ENCODE data around the gene NYAP2. TPM values are rescaled to one million over a fixed set of nuclear protein-coding genes. Genes with fewer than 3 reads are reported as not detected.

Gene NYAP2
- total RNA-seq, 1 experiment from 2014 or later, result not detected

DNA sequence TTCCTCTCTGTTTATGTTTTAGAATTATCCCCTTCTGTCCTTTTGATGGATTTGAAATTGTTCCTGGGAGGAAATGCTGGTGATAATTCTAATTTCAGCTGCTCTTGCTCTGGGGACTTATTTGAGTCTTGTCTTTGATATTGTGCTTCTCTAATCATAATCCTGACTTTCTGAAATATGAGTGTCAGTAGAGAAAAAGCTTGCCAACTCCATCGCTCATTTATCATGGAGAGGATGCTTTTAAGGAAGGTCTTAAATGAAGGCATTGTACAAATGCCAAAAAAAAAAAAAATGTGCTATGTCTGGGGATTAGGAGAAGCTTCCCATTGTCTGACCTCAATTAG is 159.5 kb downstream of the NYAP2 start:
- no peak overlapping the region for H2AFZ ChIP-seq (ENCODE audit: low read depth, low read length, poor library complexity, severe bottlenecking)
- no peak for ATAC-seq
- ChIA-PET POLR2A (no interaction called here), RAD21 (ENCODE audit: low non-redundant PET in 1 of 2, low total read pairs in 2 of 2, uncharacterized antibody in 2 of 2, unreplicated experiment in 2 of 2) (no interaction called here), CTCF (no interaction called here)
- BruUV-seq (replicated peaks), result no TSS peak
- H3K79me2 ChIP-seq (ENCODE audit: insufficient read depth, low read length), result no peaks in the 10 kb centered on the region
- no peak overlapping the region for H3K9ac ChIP-seq (ENCODE audit: low read length)
- H3K9me3 ChIP-seq (ENCODE audit: control insufficient read depth in 1 of 2, insufficient read depth in 1 of 2, low read depth in 1 of 2, low read length in 2 of 2), result no peaks in the 10 kb centered on the region
- no peak overlapping the region for H3K4me2 ChIP-seq (ENCODE audit: low read length)
- H3K27ac ChIP-seq (ENCODE audit: low read depth, low read length), result no peak overlapping the region
- H3K27me3 ChIP-seq (ENCODE audit: insufficient read depth, low read length), result 0 out of 2 replicates have a peak, but pooled peaks cover 9% of the 10 kb centered on the region
- no peak for DNase-seq (ENCODE audit: low read depth, low spot score)
- no peaks in the 10 kb centered on the region for H3K36me3 ChIP-seq (ENCODE audit: control insufficient read depth in 1 of 2, insufficient read depth in 2 of 2, low read length in 2 of 2)
- H3K9me2 ChIP-seq (ENCODE audit: insufficient read depth), result no peaks in the 10 kb centered on the region
- no peaks in the 10 kb centered on the region for H4K20me1 ChIP-seq (ENCODE audit: insufficient read depth)
- no peak for TF ChIP-seq POLR2AphosphoS5 (IDR thresholded peaks at IDR 0.05; ENCODE audit: low read depth, low read length)
- TF ChIP-seq EZH2 (IDR thresholded peaks at IDR 0.05), result no peak
- no peak for TF ChIP-seq POLR2A (IDR thresholded peaks at IDR 0.05; ENCODE audit: borderline replicate concordance, extremely low read depth, insufficient read depth, insufficient read length)
- no peak for TF ChIP-seq TCF7L2 (IDR thresholded peaks at IDR 0.05; ENCODE audit: borderline replicate concordance, extremely low read depth, insufficient read depth, insufficient read length)
- no peak for TF ChIP-seq ELF1 (IDR thresholded peaks at IDR 0.05; ENCODE audit: borderline replicate concordance, low read depth)
- no peak for TF ChIP-seq FOSL1 (IDR thresholded peaks at IDR 0.05; ENCODE audit: low read depth)
- no peak for TF ChIP-seq CEBPB (IDR thresholded peaks at IDR 0.05; ENCODE audit: low read depth)
- TF ChIP-seq YY1 (IDR thresholded peaks at IDR 0.05; ENCODE audit: extremely low read depth, insufficient replicate concordance, low read depth, low read length), result no peak
- no peak for TF ChIP-seq SIN3A (IDR thresholded peaks at IDR 0.05; ENCODE audit: low read depth)
- TF ChIP-seq ZFX (IDR thresholded peaks at IDR 0.05), result no peak
- TF ChIP-seq SP1 (IDR thresholded peaks at IDR 0.05; ENCODE audit: low read depth), result no peak
- no peak for TF ChIP-seq ZNF274 (IDR thresholded peaks at IDR 0.05; ENCODE audit: low read depth, low read length)
- H3K4me1 ChIP-seq (ENCODE audit: control insufficient read depth in 1 of 2, insufficient read depth in 2 of 2, low read length in 2 of 2), result no peaks in the 10 kb centered on the region
- H3K4me3 ChIP-seq (replicated peaks in 1 of 2; ENCODE audit: low read depth in 1 of 2, low read length in 2 of 2), result no peak overlapping the region
- intact Hi-C loops (cut with micrococcal nuclease), result no loop called here

DNA sequence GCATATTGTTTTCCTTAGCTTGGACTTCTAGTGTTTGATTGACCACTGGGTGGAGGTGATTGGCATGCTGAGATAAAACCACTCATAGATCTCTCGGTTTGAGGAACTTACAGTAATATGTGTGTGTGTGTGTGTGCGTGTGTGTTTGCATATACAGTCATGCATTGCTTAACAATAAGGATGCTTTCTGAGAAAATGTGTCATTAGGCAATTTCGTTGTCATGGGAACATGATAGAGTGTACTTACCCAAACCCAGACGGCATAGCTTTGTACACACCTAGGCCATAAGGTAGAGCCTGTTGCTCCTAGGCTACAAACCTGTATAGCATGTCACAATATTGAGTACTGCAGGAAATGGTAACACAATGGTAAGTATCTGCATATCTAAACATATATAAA is 167.3 kb downstream of the NYAP2 start:
- CTCF ChIA-PET, result no interaction called here
- intact Hi-C loops (cut with micrococcal nuclease), result no loop called here
- Histone ChIP-seq H3K27me3 (ENCODE audit: insufficient read depth, low read length) (0 out of 2 replicates have a peak, but pooled peaks cover 9% of the 10 kb centered on the region), H3K36me3 (ENCODE audit: control insufficient read depth in 1 of 2, insufficient read depth in 2 of 2, low read length in 2 of 2) (no peaks in the 10 kb centered on the region), H2AFZ (ENCODE audit: low read depth, low read length, poor library complexity, severe bottlenecking) (no peak overlapping the region), H3K4me2 (ENCODE audit: low read length) (no peak overlapping the region), H3K9ac (ENCODE audit: low read length) (no peak overlapping the region), H3K9me2 (ENCODE audit: insufficient read depth) (no peaks in the 10 kb centered on the region), H3K79me2 (ENCODE audit: insufficient read depth, low read length) (no peaks in the 10 kb centered on the region), H3K9me3 (ENCODE audit: control insufficient read depth in 1 of 2, insufficient read depth in 1 of 2, low read depth in 1 of 2, low read length in 2 of 2) (no peaks in the 10 kb centered on the region), H3K4me1 (ENCODE audit: control insufficient read depth in 1 of 2, insufficient read depth in 2 of 2, low read length in 2 of 2) (no peaks in the 10 kb centered on the region), H3K27ac (ENCODE audit: low read depth, low read length) (no peak overlapping the region), H4K20me1 (ENCODE audit: insufficient read depth) (no peaks in the 10 kb centered on the region), H3K4me3 (replicated peaks in 1 of 2; ENCODE audit: low read depth in 1 of 2, low read length in 2 of 2) (no peak overlapping the region)
- TF ChIP-seq FOSL1 (IDR thresholded peaks at IDR 0.05; ENCODE audit: low read depth) (no peak), POLR2A (IDR thresholded peaks at IDR 0.05; ENCODE audit: borderline replicate concordance, extremely low read depth, insufficient read depth, insufficient read length) (no peak), RAD21 (IDR thresholded peaks at IDR 0.05; ENCODE audit: low read depth) (no peak), TCF7L2 (IDR thresholded peaks at IDR 0.05; ENCODE audit: borderline replicate concordance, extremely low read depth, insufficient read depth, insufficient read length) (no peak), CEBPB (IDR thresholded peaks at IDR 0.05; ENCODE audit: low read depth) (no peak), ZNF274 (IDR thresholded peaks at IDR 0.05; ENCODE audit: low read depth, low read length) (no peak), SIN3A (IDR thresholded peaks at IDR 0.05; ENCODE audit: low read depth) (no peak), EGR1 (IDR thresholded peaks at IDR 0.05; ENCODE audit: low read depth) (no peak), ELF1 (IDR thresholded peaks at IDR 0.05; ENCODE audit: borderline replicate concordance, low read depth) (no peak), MAX (IDR thresholded peaks at IDR 0.05) (no peak), JUND (IDR thresholded peaks at IDR 0.05) (no peak), ZFX (IDR thresholded peaks at IDR 0.05) (no peak)
- POLR2A ChIA-PET, result no interaction called here
- BruUV-seq (replicated peaks), result no TSS peak
- DNase-seq (ENCODE audit: low read depth, low spot score) (no peak), ATAC-seq (no peak)
- RAD21 ChIA-PET (ENCODE audit: low non-redundant PET in 1 of 2, low total read pairs in 2 of 2, uncharacterized antibody in 2 of 2, unreplicated experiment in 2 of 2), result no interaction called here

Measured in HCT116 (cell line).